Epithelial cell of proximal tubule (primary cell): Measurements from ENCODE around the gene NLK. TPM values are rescaled to one million over a fixed set of nuclear protein-coding genes. Genes with fewer than 3 reads are reported as not detected.
"Not testable (repeated sequence)": the region's sequence is repeated elsewhere in the genome, so short reads cannot be mapped to it uniquely, and the experiment has no call there.

Source experiments
- DNase-seq: peaks from one replicate; pipeline ENCODE4 v3.0.0-alpha.2; 2011; ENCODE audit warnings: low read depth
- H3K4me3 ChIP-seq: 2 replicates; pipeline ENCODE4 v1.5.1; 2011; ENCODE audit warnings: low read depth, mild to moderate bottlenecking, low read length
- CTCF ChIP-seq: conservative IDR thresholded peaks from 2 replicates; pipeline ENCODE4 v1.5.1; 2012; ENCODE audit warnings: low read depth, mild to moderate bottlenecking, low read length
- total RNA-seq: library from RNA; depleted of rRNA; stranded (reverse); fragments of >200 nt; gene quantifications from 2 replicates; pipeline ENCODE4 v1.2.3, GENCODE V29; 2015

NLK gene
- total RNA-seq, 1 donor from 2014 or later, result 18.6 TPM

GRCh38 chr17:27997522-27997921, 45.0 kb upstream of the NLK start:
- no peak for DNase-seq
- no peak overlapping the region for H3K4me3 ChIP-seq
- TF ChIP-seq CTCF, result no peak

- no peak overlapping the region for H3K4me3 ChIP-seq
- no peak for DNase-seq
- TF ChIP-seq CTCF, result no peak
These were observed 41.3 kb upstream of the NLK start for GRCh38 chr17:28001149-28001548.

GRCh38 chr17:28004344-28004743, 38.1 kb upstream of the NLK start:
- H3K4me3 ChIP-seq, result no peak overlapping the region
- no peak for TF ChIP-seq CTCF
- no peak for DNase-seq

- DNase-seq, H3K4me3 ChIP-seq: not testable (repeated sequence)
These were observed 34.6 kb upstream of the NLK start for GRCh38 chr17:28007925-28008324.

GRCh38 chr17:28008513-28008912, 34.0 kb upstream of the NLK start:
- no peak overlapping the region for H3K4me3 ChIP-seq
- TF ChIP-seq CTCF, result no peak
- DNase-seq, result peak; percentile 39

- no peak for TF ChIP-seq CTCF
- no peak for DNase-seq
- H3K4me3 ChIP-seq, result no peak overlapping the region
These were observed 32.1 kb upstream of the NLK start for GRCh38 chr17:28010406-28010805.

GRCh38 chr17:28018439-28019070, 23.9 kb upstream of the NLK start:
- peak; percentile 27 for DNase-seq

More at GRCh38 chr17:28018439-28019070, 23.9 kb upstream of the NLK start:
- TF ChIP-seq CTCF, result no peak
- H3K4me3 ChIP-seq, result no peak overlapping the region
